Liver (tissue), 3 donors: ENCODE results near the gene MYO18B.

Experiments
- CTCF ChIP-seq: fragments of 150-350 bp; IDR thresholded peaks from 2 replicates; pipeline ENCODE4 v1.5.1; 2017; ENCODE audit warnings: improper control_type of control experiment, low read depth, low read length; ENCODE audit not compliant: missing input control
- JUND ChIP-seq, 2 donors: IDR thresholded peaks; 2 replicates each; pipeline ENCODE4 v1.6.1; 2016; ENCODE audit warnings: antibody characterized with exemption in 2 of 2
- MAX ChIP-seq: IDR thresholded peaks from 2 replicates; pipeline ENCODE4 v1.6.1; 2016; ENCODE audit warnings: antibody characterized with exemption
- TAF1 ChIP-seq: conservative IDR thresholded peaks from 2 replicates; pipeline ENCODE4 v1.6.1; 2016; ENCODE audit warnings: antibody characterized with exemption, mild to moderate bottlenecking
- ZBTB33 ChIP-seq: IDR thresholded peaks from 2 replicates; pipeline ENCODE4 v1.6.1; 2016; ENCODE audit warnings: antibody characterized with exemption
- donor health status: healthy.
- donor health status: healthy.

GRCh38 chr22:25969286-25969685, 227.3 kb downstream of the MYO18B start:
- TF ChIP-seq CTCF (no peak), ZBTB33 (no peak), MAX (no peak), JUND (IDR thresholded peaks at IDR 0.05) (no peak), TAF1 (no peak)
